Heart left ventricle (tissue), 13 donors: ENCODE data around the gene CCDC187.

Source experiments
- CTCF ChIP-seq, 12 donors: fragments of 200-600 bp; sonication (generic) in 4 of 12; IDR thresholded peaks; one replicate each; pipeline versions ENCODE4 v1.5.0 to v1.8.0; 2018 to 2022; ENCODE audit warnings: antibody characterized with exemption in 12 of 12, mild to moderate bottlenecking in 5 of 12
- POLR2A ChIP-seq, 2 donors: fragments of 450-650 bp; IDR thresholded peaks; one replicate each; pipeline ENCODE4 v1.6.1; 2017; ENCODE audit warnings: antibody characterized with exemption in 2 of 2, mild to moderate bottlenecking in 2 of 2, moderate library complexity in 2 of 2
- donor health status: ischemic (EF 13 %, LVEDD 7.1; RV severe dilation, severe dysfunction).
- donor health status: DM: no; HTN: yes; CAD: no.
- donor health status: DM: no; HTN: no; CAD: no.
- donor health status: ischemic (EF 25% LVEDD 6.9; RV normal size, moderate dysfunction).
- donor health status: ischemic (EF 25% LVEDD 5.7; RV mildly dilated, moderate dysfunction).
- donor health status: ischemic (EF 35%, LVEDD 5.7; RV mildly dilated, moderate dysfunction).
- donor health status: nonischemic (EF 11% LVEDD 7.7; RV severe dilation, severe dysfunction).
- donor health status: DM: yes; HTN: yes; CAD: no.
- donor health status: PGD.
- donor health status: ischemic (EF 29% LVEDD 5.4; RV normal size, mild dysfunction).
- donor health status: nonischemic (EF 23%, LVEDD 6.1; RV moderate dilation, normal function).

GRCh38 chr9:136250676-136251075, 53.2 kb downstream of the CCDC187 start:
- no peak for TF ChIP-seq CTCF (IDR thresholded peaks at IDR 0.05)
- TF ChIP-seq POLR2A (IDR thresholded peaks at IDR 0.05): no peak
